SK-N-SH (cell line): ENCODE results near the gene EIF3B. TPM values are rescaled to one million over a fixed set of nuclear protein-coding genes. Genes with fewer than 3 reads are reported as not detected.

ENCODE experiments used
- CTCF ChIA-PET: fragments of 300-600, 350-600 bp; formaldehyde crosslinking; extraction: SDS; loops from one replicate; lab custom pipeline; 2021; lab: Yijun Ruan, JAX
- POLR2A ChIA-PET: fragments of 350-600 bp; sonication (Branson Sonifier 250); formaldehyde crosslinking; extraction: SDS; loops from one replicate; lab custom pipeline; 2020; ENCODE audit warnings: antibody characterized with exemption, inconsistent platforms; lab: Yijun Ruan, JAX
- DNase-seq: peaks from one replicate; pipeline ENCODE4 v3.0.0; 2012
- H2AFZ ChIP-seq: fragments of 200-600 bp; sonication (generic); 2 replicates; pipeline ENCODE4 v1.8.1; 2016; ENCODE audit warnings: antibody characterized with exemption, mild to moderate bottlenecking, low read depth
- H3F3A ChIP-seq: fragments of 200-600 bp; sonication (generic); replicated peaks from 2 replicates; pipeline ENCODE3; 2016; ENCODE audit warnings: antibody characterized with exemption, mild to moderate bottlenecking; ENCODE audit not compliant: insufficient read depth
- H3K27ac ChIP-seq, 2 experiments: fragments of 200-500 bp in 1 of 2; fragments of 200-600 bp in 1 of 2; sonication (Bioruptor generic) in 1 of 2; sonication (generic), shearing (Covaris generic) in 1 of 2; 2 replicates each; pipeline versions ENCODE4 v1.5.1 to v1.6.1; 2014 to 2016; ENCODE audit warnings: low read depth in 2 of 2, inconsistent platforms in 1 of 2, low read length in 1 of 2, mild to moderate bottlenecking in 1 of 2, mixed read lengths in 1 of 2
- H3K27me3 ChIP-seq: fragments of 200-600 bp; sonication (generic), shearing (Covaris generic); 2 replicates; pipeline ENCODE4 v1.6.1; 2016; ENCODE audit warnings: mixed run types; ENCODE audit not compliant: insufficient read depth
- H3K36me3 ChIP-seq, 2 experiments: fragments of 200-500 bp in 1 of 2; fragments of 200-600 bp in 1 of 2; sonication (Bioruptor generic) in 1 of 2; sonication (generic) in 1 of 2; replicated peaks in 1 of 2; 2 replicates each; pipeline versions ENCODE3 to v1.5.1; 2014 to 2016; ENCODE audit warnings: low read length in 1 of 2, mild to moderate bottlenecking in 1 of 2; ENCODE audit not compliant: insufficient read depth in 2 of 2, control insufficient read depth in 1 of 2
- H3K4me1 ChIP-seq, 2 experiments: fragments of 200-500 bp in 1 of 2; fragments of 200-600 bp in 1 of 2; sonication (Bioruptor generic) in 1 of 2; sonication (generic), shearing (Covaris generic) in 1 of 2; 2 replicates each; pipeline versions ENCODE4 v1.5.1 to v1.6.1; 2014 to 2016; ENCODE audit warnings: low read depth in 1 of 2, low read length in 1 of 2, mixed run types in 1 of 2; ENCODE audit not compliant: insufficient read depth in 2 of 2, control insufficient read depth in 1 of 2
- H3K4me2 ChIP-seq: fragments of 200-600 bp; sonication (generic), shearing (Covaris generic); 2 replicates; pipeline ENCODE4 v1.6.1; 2017; ENCODE audit warnings: mixed run types
- H3K4me3 ChIP-seq, 2 experiments: fragments of 200-500 bp in 1 of 2; fragments of 200-600 bp in 1 of 2; sonication (Bioruptor generic) in 1 of 2; sonication (generic), shearing (Covaris generic) in 1 of 2; 2 replicates each; pipeline versions ENCODE4 v1.5.1 to v1.8.1; 2014 to 2016; ENCODE audit warnings: low read depth in 2 of 2, inconsistent platforms in 1 of 2, low read length in 1 of 2, mild to moderate bottlenecking in 1 of 2, mixed read lengths in 1 of 2, moderate library complexity in 1 of 2
- H3K79me2 ChIP-seq: fragments of 200-600 bp; sonication (generic); 2 replicates; pipeline ENCODE4 v1.8.1; 2017; ENCODE audit warnings: mild to moderate bottlenecking; ENCODE audit not compliant: insufficient read depth
- H3K9ac ChIP-seq: fragments of 200-600 bp; sonication (generic); 2 replicates; pipeline ENCODE4 v1.6.1; 2017; ENCODE audit warnings: mixed run types
- H3K9me2 ChIP-seq: fragments of 200-600 bp; sonication (generic); 2 replicates; pipeline ENCODE4 v1.6.1; 2017; ENCODE audit warnings: mixed run types
- H3K9me3 ChIP-seq: fragments of 200-600 bp; sonication (generic); 2 replicates; pipeline ENCODE4 v1.6.1; 2017; ENCODE audit warnings: mixed run types, mild to moderate bottlenecking, moderate library complexity
- H4K20me1 ChIP-seq: fragments of 200-600 bp; sonication (generic); 2 replicates; pipeline ENCODE4 v1.6.1; 2017; ENCODE audit warnings: mild to moderate bottlenecking, mixed run types; ENCODE audit not compliant: insufficient read depth
- CHD2 ChIP-seq: fragments of 150-350 bp; IDR thresholded peaks from 2 replicates; pipeline ENCODE4 v1.6.1; 2018; ENCODE audit warnings: low read length; ENCODE audit not compliant: partially characterized antibody
- CTCF ChIP-seq: fragments of 200-600 bp; sonication (generic); IDR thresholded peaks from 2 replicates; pipeline ENCODE4 v1.6.1; 2017; ENCODE audit warnings: antibody characterized with exemption, mild to moderate bottlenecking, moderate library complexity
- FOSL2 ChIP-seq: IDR thresholded peaks from 2 replicates; pipeline ENCODE4 v1.4.0; 2012; ENCODE audit warnings: low read depth, mild to moderate bottlenecking, moderate library complexity, borderline replicate concordance
- FOXM1 ChIP-seq: IDR thresholded peaks from 2 replicates; pipeline ENCODE4 v1.4.0; 2012; ENCODE audit warnings: low read depth, mild to moderate bottlenecking
- IRF3 ChIP-seq: fragments of 150-350 bp; IDR thresholded peaks from 2 replicates; pipeline ENCODE4 v1.6.1; 2016; ENCODE audit warnings: mild to moderate bottlenecking, low read depth, low read length
- JUND ChIP-seq: IDR thresholded peaks from 2 replicates; pipeline ENCODE4 v1.4.0; 2012
- MAX ChIP-seq: IDR thresholded peaks from 2 replicates; pipeline ENCODE4 v1.4.0; 2012; ENCODE audit warnings: low read depth
- PBX3 ChIP-seq: IDR thresholded peaks from 2 replicates; pipeline ENCODE4; 2012
- RAD21 ChIP-seq: IDR thresholded peaks from 2 replicates; pipeline ENCODE4 v1.6.1; 2012; ENCODE audit warnings: mild to moderate bottlenecking, low read length
- RFX5 ChIP-seq: IDR thresholded peaks from 2 replicates; pipeline ENCODE4 v1.6.1; 2012; ENCODE audit warnings: mild to moderate bottlenecking, improper control_type of control experiment, low read length
- RXRA ChIP-seq: IDR thresholded peaks from 2 replicates; pipeline ENCODE4 v1.4.0; 2012; ENCODE audit warnings: low read depth, mild to moderate bottlenecking, borderline replicate concordance
- SIN3A ChIP-seq: IDR thresholded peaks from 2 replicates; pipeline ENCODE4 v1.6.1; 2012; ENCODE audit warnings: low read depth, mild to moderate bottlenecking, low read length, moderate library complexity, borderline replicate concordance
- SMC3 ChIP-seq: IDR thresholded peaks from 2 replicates; pipeline ENCODE4 v1.6.1; 2012; ENCODE audit warnings: low read depth, low read length, improper control_type of control experiment
- TEAD4 ChIP-seq: IDR thresholded peaks from 2 replicates; pipeline ENCODE4 v1.4.0; 2012; ENCODE audit warnings: mild to moderate bottlenecking, borderline replicate concordance; ENCODE audit not compliant: insufficient read depth
- YY1 ChIP-seq: IDR thresholded peaks from 2 replicates; pipeline ENCODE4 v1.4.0; 2012; ENCODE audit warnings: low read depth, mild to moderate bottlenecking
- WGBS: methylation state at CpG from one replicate; pipeline ENCODE4 v1.1.6; 2017; ENCODE audit warnings: low lambda C conversion rate; 5-methylcytosine and 5-hydroxymethylcytosine counted together
- polyA plus RNA-seq, 3 experiments: library from polyadenylated mRNA; depleted of rRNA; stranded (reverse); fragments of >200 nt; gene quantifications; 2 replicates each; pipeline ENCODE4 v1.2.3, GENCODE V29; 2012
- TF ChIP-seq, protein P1 (sequence below): IDR thresholded peaks from 2 replicates; pipeline ENCODE4 v1.4.0; 2012; ENCODE audit warnings: low read depth, borderline replicate concordance

EIF3B gene
- polyA plus RNA-seq, 1 of the 3 experiments (the other 2 are of a cell fraction), result 151 TPM

DNA sequence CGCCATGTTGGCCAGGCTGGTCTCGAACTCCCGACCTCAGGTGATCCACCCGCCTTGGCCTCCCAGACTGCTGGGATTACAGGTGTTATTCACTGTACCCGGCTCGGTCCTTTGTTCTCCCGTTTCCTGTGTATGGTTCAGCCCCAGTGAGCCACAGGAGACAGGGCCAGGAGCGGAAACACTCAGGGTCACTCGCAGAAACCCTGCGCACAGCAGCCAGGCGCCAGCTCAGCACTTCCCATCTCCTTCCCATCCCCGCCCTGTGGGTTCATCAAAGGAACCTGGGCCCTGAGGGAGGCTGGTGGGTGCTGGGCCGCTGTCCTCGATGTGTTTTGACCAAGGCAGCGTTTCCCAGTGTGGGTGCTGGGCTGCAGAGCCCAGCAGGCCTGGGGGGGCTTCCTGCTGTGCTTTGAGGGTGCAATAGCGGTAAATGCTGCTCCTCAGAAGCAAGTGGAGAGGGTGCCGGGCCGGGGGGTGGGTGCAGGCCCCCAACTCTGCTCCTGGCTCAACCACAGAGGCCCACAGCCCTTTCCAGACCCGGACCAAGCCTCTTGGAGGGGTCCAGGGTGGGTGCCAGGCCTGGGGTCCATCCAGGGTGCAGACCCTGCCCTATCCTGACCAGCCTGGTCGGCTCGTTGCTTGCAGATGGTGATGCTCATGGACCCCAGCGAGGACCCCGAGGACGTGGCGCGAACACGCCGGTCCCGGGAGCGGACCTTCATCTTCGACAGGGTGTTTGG, 33.4 kb downstream of the EIF3B start:
- Histone ChIP-seq H3K9me3 (no peaks in the 10 kb centered on the region), H3K4me1 (peaks cover 0 to 27% of the 10 kb centered on the region in 2 experiments; a peak in 1 of 4 replicates), H3K9me2 (no peaks in the 10 kb centered on the region), H2AFZ (no peak overlapping the region), H3F3A (peaks cover 2% of the 10 kb centered on the region), H3K4me3 (no peak overlapping the region), H4K20me1 (no peaks in the 10 kb centered on the region), H3K27ac (no peak overlapping the region), H3K4me2 (no peak overlapping the region), H3K36me3 (no peaks in the 10 kb centered on the region), H3K79me2 (no peaks in the 10 kb centered on the region), H3K27me3 (no peaks in the 10 kb centered on the region), H3K9ac (no peak overlapping the region)
- 92% methylated on average over 20 of the region's 31 CpGs for WGBS
- ChIA-PET POLR2A (no interaction called here), CTCF (interaction anchor here (1.3 kb wide), 1 partner anchor 81 kb away, joined by 5 read pairs; no protein-coding TSS in a partner anchor)
- DNase-seq, result no peak
- TF ChIP-seq IRF3 (no peak), FOXM1 (no peak), RXRA (no peak), RAD21 (no peak), PBX3 (no peak), MAX (no peak), RFX5 (no peak), SIN3A (no peak), TEAD4 (no peak), CTCF (no peak), JUND (no peak), CHD2 (no peak), YY1 (no peak), FOSL2 (no peak), SMC3 (no peak)
- TF ChIP-seq, protein P1, sequence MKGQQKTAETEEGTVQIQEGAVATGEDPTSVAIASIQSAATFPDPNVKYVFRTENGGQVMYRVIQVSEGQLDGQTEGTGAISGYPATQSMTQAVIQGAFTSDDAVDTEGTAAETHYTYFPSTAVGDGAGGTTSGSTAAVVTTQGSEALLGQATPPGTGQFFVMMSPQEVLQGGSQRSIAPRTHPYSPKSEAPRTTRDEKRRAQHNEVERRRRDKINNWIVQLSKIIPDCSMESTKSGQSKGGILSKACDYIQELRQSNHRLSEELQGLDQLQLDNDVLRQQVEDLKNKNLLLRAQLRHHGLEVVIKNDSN, result no peak
